Measurements from ENCODE around the gene TRAPPC5.

- TF ChIP-seq CTCF (IDR thresholded peaks at IDR 0.05) (no peak), POLR2A (IDR thresholded peaks at IDR 0.05) (no peak)
Observed at GRCh38 chr19:7631577-7631976, 49.1 kb upstream of the TRAPPC5 start.

Data from right lobe of liver (tissue), 4 donors.